ENCODE results near the gene MBD5. TPM values are rescaled to one million over a fixed set of nuclear protein-coding genes. Genes with fewer than 3 reads are reported as not detected.

Gene MBD5
- total and polyA plus RNA-seq, 8 donors, result 3.2 to 173 (median 26.5) TPM

GRCh38 chr2:148545390-148546256 lies 524.7 kb downstream of the MBD5 start:
- H3K4me1 ChIP-seq, result peaks cover 0 to 7% (median 0%) of the 10 kb centered on the region in 4 donors
- WGBS, 5 donors, result 89 to 96% (median 94%) methylated on average over 6 to 8 of the region's 8 CpGs

GRCh38 chr2:148546270-148546669 lies 525.4 kb downstream of the MBD5 start:
- DNase-seq, result no peak
- no peak overlapping the region for H3K27ac ChIP-seq
- H3K4me3 ChIP-seq, result no peak overlapping the region
- no peaks in the 10 kb centered on the region for H3K9me3 ChIP-seq
- H3K4me1 ChIP-seq, result peaks cover 0 to 7% (median 0%) of the 10 kb centered on the region in 4 donors
- H3K36me3 ChIP-seq, result no peaks in the 10 kb centered on the region
- intact Hi-C loops (cut with DNase I; ENCODE audit: low total_unique reads), result no loop called here
- TF ChIP-seq EP300 (IDR thresholded peaks at IDR 0.05) (no peak), POLR2A (IDR thresholded peaks at IDR 0.05) (no peak), POLR2AphosphoS5 (IDR thresholded peaks at IDR 0.05) (no peak), CTCF (IDR thresholded peaks at IDR 0.05) (no peak)
- no peaks in the 10 kb centered on the region for H3K27me3 ChIP-seq
- 84 to 96% (median 85%) methylated on average over 1 of the region's 1 CpG for WGBS, 5 donors

More at GRCh38 chr2:148545390-148546256, 524.7 kb downstream of the MBD5 start:
- intact Hi-C loops (cut with DNase I; ENCODE audit: low total_unique reads), result no loop called here
- no peak overlapping the region for H3K27ac ChIP-seq
- TF ChIP-seq POLR2A (IDR thresholded peaks at IDR 0.05), result no peak
- no peak for TF ChIP-seq POLR2AphosphoS5 (IDR thresholded peaks at IDR 0.05)
- no peak for TF ChIP-seq CTCF (IDR thresholded peaks at IDR 0.05)
- TF ChIP-seq EP300 (IDR thresholded peaks at IDR 0.05), result no peak
- no peak overlapping the region for H3K4me3 ChIP-seq
- no peaks in the 10 kb centered on the region for H3K36me3 ChIP-seq
- no peaks in the 10 kb centered on the region for H3K9me3 ChIP-seq
- DNase-seq, result no peak
- no peaks in the 10 kb centered on the region for H3K27me3 ChIP-seq

GRCh38 chr2:148548716-148549400 lies 528.0 kb downstream of the MBD5 start:
- peaks cover 0 to 18% (median 5%) of the 10 kb centered on the region in 4 donors for H3K4me1 ChIP-seq
- no peak overlapping the region for H3K27ac ChIP-seq
- no peak for TF ChIP-seq CTCF (IDR thresholded peaks at IDR 0.05)
- no peak for TF ChIP-seq POLR2A (IDR thresholded peaks at IDR 0.05)
- TF ChIP-seq POLR2AphosphoS5 (IDR thresholded peaks at IDR 0.05), result no peak
- no peak for TF ChIP-seq EP300 (IDR thresholded peaks at IDR 0.05)
- H3K4me3 ChIP-seq, result no peak overlapping the region
- H3K27me3 ChIP-seq, result no peaks in the 10 kb centered on the region
- H3K9me3 ChIP-seq, result no peaks in the 10 kb centered on the region
- H3K36me3 ChIP-seq, result no peaks in the 10 kb centered on the region
- no peak for DNase-seq
- 85 to 90% (median 89%) methylated on average over 7 of the region's 7 CpGs for WGBS, 5 donors
- intact Hi-C loops (cut with DNase I; ENCODE audit: low total_unique reads), result no loop called here

GRCh38 chr2:148552675-148553331 lies 531.9 kb downstream of the MBD5 start:
- H3K36me3 ChIP-seq, result no peaks in the 10 kb centered on the region
- peaks cover 0 to 4% (median 1%) of the 10 kb centered on the region in 4 donors for H3K9me3 ChIP-seq
- TF ChIP-seq EP300 (IDR thresholded peaks at IDR 0.05) (no peak), CTCF (IDR thresholded peaks at IDR 0.05) (no peak), POLR2AphosphoS5 (IDR thresholded peaks at IDR 0.05) (no peak), POLR2A (IDR thresholded peaks at IDR 0.05) (no peak)
- no peak overlapping the region for H3K27ac ChIP-seq
- H3K27me3 ChIP-seq, result no peaks in the 10 kb centered on the region
- peak in 1 of 2 donors; percentile 52 for DNase-seq
- intact Hi-C loops (cut with DNase I; ENCODE audit: low total_unique reads), result no loop called here
- peaks cover 0 to 11% (median 5%) of the 10 kb centered on the region in 4 donors for H3K4me1 ChIP-seq
- WGBS, 5 donors, result 48 to 65% (median 58%) methylated on average over 9 of the region's 9 CpGs
- H3K4me3 ChIP-seq, result peak overlapping the region; percentile 36 to 43 (median 40)

All from stomach (tissue), 9 donors.